SK-N-MC (cell line): Measurements from ENCODE around the gene EOLA1.
"Not testable (repeated sequence)": the region's sequence is repeated elsewhere in the genome, so short reads cannot be mapped to it uniquely, and the experiment has no call there.

ENCODE experiments used
- DNase-seq: peaks from one replicate; pipeline ENCODE4 v3.0.0-alpha.2; 2011; ENCODE audit warnings: low read depth, low spot score
- H3K27ac ChIP-seq: fragments of 200-600 bp; sonication (generic); 2 replicates; pipeline ENCODE4 v1.5.1; 2016; ENCODE audit warnings: mixed run types
- H3K36me3 ChIP-seq: fragments of 200-600 bp; sonication (generic); 2 replicates; pipeline ENCODE4 v1.6.1; 2017; ENCODE audit warnings: antibody characterized with exemption, low read length, mixed read lengths; ENCODE audit not compliant: insufficient read depth
- H3K4me3 ChIP-seq: fragments of 200-600 bp; sonication (generic); 2 replicates; pipeline ENCODE4 v1.5.1; 2016
- H3K9ac ChIP-seq: fragments of 200-600 bp; sonication (generic); 2 replicates; pipeline ENCODE4 v1.8.0; 2017; ENCODE audit warnings: mixed run types, mixed read lengths; ENCODE audit not compliant: insufficient read length
- H3K9me3 ChIP-seq: fragments of 200-600 bp; sonication (generic); 2 replicates; pipeline ENCODE4 v1.6.1; 2017; ENCODE audit warnings: low read depth, mild to moderate bottlenecking, antibody characterized with exemption, low read length, moderate library complexity, mixed read lengths
- EZH2 ChIP-seq: fragments of 200-600 bp; sonication (generic); IDR thresholded peaks from one replicate; pipeline ENCODE4 v1.6.1; 2017; ENCODE audit warnings: antibody characterized with exemption
- FOXP2 ChIP-seq: optimal IDR thresholded peaks from 2 replicates; pipeline ENCODE3; 2011; ENCODE audit warnings: mild to moderate bottlenecking, moderate library complexity; ENCODE audit not compliant: insufficient read depth; ENCODE audit errors: extremely low read length, control extremely low read depth
- POLR2AphosphoS5 ChIP-seq: IDR thresholded peaks from 2 replicates; pipeline ENCODE4 v1.6.1; 2012; ENCODE audit warnings: mild to moderate bottlenecking, low read depth, low read length, borderline replicate concordance

EOLA1 gene

DNA sequence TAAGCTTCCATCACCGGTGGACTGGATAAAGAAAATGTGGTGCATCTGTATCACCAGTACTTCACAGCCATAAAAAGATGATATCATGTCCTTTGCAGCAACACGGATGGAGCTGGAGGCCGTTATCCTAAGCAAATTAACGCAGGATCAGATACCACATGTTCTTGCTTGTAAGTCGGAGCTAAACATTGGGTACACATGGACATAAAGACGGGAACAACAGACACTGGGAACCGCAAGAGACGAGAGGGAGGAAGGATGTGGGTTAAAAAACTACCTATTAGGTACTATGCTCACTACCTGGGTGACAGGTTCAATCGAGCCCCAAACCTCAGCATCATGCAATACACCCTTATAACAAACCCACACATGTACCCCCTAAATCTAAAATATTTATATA lies 19.4 kb upstream of the EOLA1 start:
- H3K9me3 ChIP-seq = no peaks in the 10 kb centered on the region
- TF ChIP-seq POLR2AphosphoS5 (no peak), FOXP2 (no peak), EZH2 (no peak)
- no peaks in the 10 kb centered on the region for H3K36me3 ChIP-seq
- H3K27ac ChIP-seq = no peak overlapping the region
- no peak for DNase-seq
- no peak overlapping the region for H3K4me3 ChIP-seq
- no peak overlapping the region for H3K9ac ChIP-seq

DNA sequence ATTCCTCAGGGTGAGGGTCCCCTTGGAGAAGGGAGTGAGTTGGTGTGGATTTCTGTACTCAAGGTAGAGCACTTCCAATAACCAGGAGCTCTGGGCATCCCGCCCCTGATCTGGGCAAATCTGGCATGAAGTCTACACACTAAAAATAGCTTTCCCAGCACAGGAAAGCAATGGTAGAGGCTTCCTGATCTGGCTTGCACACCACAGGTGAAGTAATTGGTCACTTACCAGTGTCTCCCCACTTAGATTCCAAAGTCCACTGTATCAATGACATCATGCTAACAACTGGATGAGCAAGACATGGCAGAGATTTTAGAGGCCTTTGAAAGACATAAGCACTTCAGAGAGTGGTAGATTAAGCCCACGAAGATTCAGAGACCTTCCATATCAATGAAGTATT lies 17.9 kb upstream of the EOLA1 start:
- Histone ChIP-seq H3K27ac (no peak overlapping the region), H3K9me3 (no peaks in the 10 kb centered on the region), H3K9ac (no peak overlapping the region), H3K36me3 (no peaks in the 10 kb centered on the region), H3K4me3 (no peak overlapping the region)
- no peak for DNase-seq
- TF ChIP-seq POLR2AphosphoS5 (no peak), FOXP2 (no peak), EZH2 (no peak)

DNA sequence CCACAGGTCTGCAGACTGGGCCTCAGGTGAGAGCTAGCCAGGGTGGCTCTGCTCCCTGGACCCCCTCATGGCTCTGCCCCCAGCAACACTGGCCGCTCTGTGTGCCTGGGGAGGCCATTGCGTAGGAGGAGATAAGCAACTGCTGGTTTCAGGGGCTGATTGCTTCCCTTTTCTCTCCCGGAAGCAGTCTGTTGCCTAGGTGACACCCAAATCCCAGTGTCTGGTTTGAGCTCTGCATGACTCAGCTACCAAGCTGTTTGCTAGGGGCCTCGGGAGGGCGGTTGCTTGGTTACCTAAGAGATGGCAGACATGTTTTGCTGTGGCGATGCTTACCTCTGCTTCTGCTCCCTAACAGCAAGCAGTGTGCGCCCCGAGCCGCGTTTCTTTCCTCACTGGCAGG lies 15.4 kb upstream of the EOLA1 start:
- not testable (repeated sequence) for H3K4me3 ChIP-seq, DNase-seq, H3K9me3 ChIP-seq, H3K9ac ChIP-seq, H3K36me3 ChIP-seq, H3K27ac ChIP-seq

DNA sequence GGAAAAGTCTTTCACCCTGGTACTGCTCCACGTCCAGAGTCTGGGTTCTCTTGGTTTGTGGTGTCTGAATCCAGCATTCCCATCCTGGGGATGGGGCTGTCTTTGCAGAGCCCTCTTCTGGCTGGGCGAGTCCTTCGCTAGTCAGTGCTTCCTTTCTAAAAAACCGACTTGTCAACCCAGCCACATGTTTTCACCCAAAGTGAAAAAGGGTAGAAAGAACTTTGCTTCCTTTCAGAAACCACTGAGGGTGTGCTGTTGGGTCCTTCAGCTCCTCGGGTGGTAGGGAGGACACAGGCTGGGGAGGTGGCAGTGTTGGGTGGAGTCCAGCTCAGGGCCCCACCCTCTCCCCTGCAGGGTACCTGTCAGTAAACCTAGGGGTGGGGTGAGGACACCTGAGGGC lies 14.9 kb upstream of the EOLA1 start:
- not testable (repeated sequence) for DNase-seq, H3K36me3 ChIP-seq, H3K9me3 ChIP-seq, H3K9ac ChIP-seq, H3K27ac ChIP-seq, H3K4me3 ChIP-seq

DNA sequence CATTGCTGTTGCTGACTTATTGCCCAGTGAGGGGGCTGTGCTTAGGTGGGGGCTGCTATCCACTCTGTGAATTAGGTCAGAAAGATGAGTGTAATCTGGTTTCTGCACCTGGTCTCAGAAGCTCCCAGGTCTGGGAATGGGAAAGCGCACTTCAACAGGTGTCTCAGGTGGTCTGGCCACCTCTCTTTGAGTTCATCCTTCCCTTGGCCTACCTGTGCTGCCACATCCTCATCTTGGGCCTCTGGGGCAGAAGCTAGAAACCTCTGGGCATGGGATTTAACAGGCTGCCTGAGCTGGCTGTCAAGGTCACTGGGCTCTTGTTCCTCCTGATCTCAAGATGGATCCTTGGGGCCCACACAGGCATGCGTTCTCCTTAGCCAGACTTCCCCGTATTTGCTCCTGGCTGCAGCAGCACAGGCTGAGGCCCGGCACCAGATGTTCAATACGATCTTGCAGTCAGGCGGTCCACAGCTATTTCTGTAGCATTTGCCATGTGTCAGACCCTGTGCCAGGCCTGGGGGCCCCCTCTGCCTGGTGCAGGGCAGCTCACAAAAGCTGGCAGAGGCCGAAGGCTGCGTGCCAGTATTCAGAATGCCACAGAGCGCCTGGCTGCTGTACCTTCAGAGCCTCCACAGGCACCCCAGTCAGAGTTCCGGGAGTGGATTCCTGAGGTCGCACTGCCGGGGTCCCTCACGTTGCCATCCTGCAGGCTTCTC lies 14.3 kb upstream of the EOLA1 start:
- not testable (repeated sequence) for H3K9me3 ChIP-seq, H3K9ac ChIP-seq, DNase-seq, H3K27ac ChIP-seq, H3K36me3 ChIP-seq, H3K4me3 ChIP-seq

DNA sequence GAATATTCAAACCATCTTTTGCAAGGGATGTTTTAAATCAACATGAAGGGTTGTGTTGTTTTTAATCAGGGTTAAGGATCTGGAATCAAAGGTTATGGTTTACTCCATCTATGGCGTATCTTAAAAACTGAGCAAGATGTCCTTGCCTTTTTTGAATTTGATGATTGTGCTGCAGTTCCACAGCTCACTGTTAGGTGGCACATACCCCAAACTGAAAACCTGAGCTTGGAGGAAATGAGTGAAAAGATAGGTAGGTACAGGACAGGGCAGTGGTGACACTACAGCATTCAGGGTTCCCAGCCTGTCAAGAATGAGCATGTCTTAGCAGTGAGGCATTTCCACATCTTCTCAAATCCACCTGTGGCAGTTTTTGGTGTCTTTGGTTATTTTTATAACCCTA lies 13.1 kb upstream of the EOLA1 start:
- Histone ChIP-seq H3K36me3 (no peaks in the 10 kb centered on the region), H3K9me3 (no peaks in the 10 kb centered on the region), H3K9ac (no peak overlapping the region), H3K27ac (no peak overlapping the region), H3K4me3 (no peak overlapping the region)
- DNase-seq = no peak
- no peak for TF ChIP-seq EZH2
- no peak for TF ChIP-seq FOXP2
- TF ChIP-seq POLR2AphosphoS5 = no peak

DNA sequence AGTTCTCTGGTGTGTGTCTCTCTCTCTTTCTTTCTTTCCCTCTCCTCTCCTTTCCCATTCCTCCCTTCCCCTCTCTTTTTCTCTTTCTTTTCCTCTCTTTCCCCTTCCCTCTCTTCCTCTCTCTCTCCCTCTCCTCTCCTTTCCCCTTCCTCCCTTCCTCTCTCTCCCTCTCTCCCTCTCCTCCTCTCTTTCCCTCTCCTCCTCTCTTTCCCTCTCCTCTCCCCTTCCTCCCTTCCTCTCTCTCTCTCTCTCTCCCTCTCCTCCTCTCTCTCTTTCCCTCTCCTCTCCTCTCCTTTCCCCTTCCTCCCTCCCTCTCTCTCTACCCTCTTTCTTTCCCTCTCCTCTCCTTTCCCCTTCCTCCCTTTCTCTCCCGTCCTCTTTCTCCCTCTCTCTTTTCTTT lies 12.4 kb upstream of the EOLA1 start:
- no peak for TF ChIP-seq POLR2AphosphoS5
- no peak for DNase-seq
- Histone ChIP-seq H3K36me3 (no peaks in the 10 kb centered on the region), H3K9me3 (no peaks in the 10 kb centered on the region), H3K4me3 (no peak overlapping the region), H3K27ac (no peak overlapping the region), H3K9ac (no peak overlapping the region)

DNA sequence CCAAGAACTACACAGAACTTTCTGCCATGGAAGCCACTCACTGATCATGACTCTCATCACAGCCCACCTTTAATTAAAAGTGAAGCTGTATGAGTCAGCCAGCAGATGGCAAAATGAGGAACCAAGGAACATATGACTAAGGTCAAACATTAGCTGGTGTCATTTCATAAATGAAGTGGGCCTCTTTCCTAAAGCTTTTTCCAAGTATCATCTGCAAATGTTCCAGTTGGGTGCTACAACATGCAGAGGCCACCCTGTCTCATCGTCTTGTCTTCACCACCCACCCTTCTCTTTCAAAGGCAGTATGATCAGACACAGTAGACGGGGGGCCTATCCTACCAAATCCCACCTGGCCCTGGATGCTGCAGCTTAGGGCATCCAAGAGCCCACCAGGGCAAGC lies 9.2 kb upstream of the EOLA1 start:
- Histone ChIP-seq H3K36me3 (no peaks in the 10 kb centered on the region), H3K4me3 (no peak overlapping the region), H3K9me3 (no peaks in the 10 kb centered on the region), H3K27ac (no peak overlapping the region), H3K9ac (no peak overlapping the region)
- TF ChIP-seq EZH2 (no peak), POLR2AphosphoS5 (no peak), FOXP2 (no peak)
- no peak for DNase-seq

DNA sequence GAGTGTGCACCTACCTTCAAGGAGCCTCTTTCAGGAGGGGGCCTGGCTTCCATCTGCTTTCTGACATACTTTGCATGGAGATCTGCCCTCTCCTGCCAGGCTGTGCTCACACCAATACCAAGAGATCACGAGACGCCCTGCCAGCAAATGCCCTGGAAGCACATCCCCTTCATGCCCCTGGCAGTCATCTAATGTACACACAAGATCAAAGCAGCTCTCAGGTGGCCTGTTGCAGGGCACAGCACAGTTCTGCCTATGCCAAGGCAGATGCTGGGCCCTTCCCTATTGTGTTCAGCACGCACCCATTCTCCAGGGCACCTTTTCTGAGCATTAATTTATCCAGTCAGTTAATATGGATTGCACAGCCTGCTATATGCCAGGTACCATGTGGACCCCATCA lies 7.9 kb upstream of the EOLA1 start:
- not testable (repeated sequence) for H3K4me3 ChIP-seq, DNase-seq, H3K36me3 ChIP-seq, H3K9ac ChIP-seq, H3K27ac ChIP-seq, H3K9me3 ChIP-seq

DNA sequence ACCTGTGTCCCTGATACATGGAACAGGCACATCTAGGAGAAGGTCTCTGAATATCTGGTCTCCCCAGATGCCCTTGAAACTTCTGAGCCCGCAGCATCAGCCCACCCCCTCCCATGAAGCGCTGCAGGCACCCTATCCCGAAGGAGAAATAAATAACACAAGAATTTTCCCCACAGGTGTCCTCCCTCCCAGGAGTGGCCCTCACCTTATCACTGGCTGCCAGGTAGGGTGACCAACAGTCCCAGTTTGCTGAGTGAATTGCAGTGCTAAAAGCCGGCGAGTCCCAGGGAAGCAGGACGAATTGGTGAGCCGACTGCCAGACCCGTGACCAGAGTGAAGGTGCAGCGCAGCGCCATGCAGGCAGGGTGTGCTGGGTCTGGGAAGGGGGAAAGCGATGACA lies 6.8 kb upstream of the EOLA1 start:
- not testable (repeated sequence) for H3K9me3 ChIP-seq, H3K27ac ChIP-seq, DNase-seq, H3K9ac ChIP-seq, H3K4me3 ChIP-seq, H3K36me3 ChIP-seq

DNA sequence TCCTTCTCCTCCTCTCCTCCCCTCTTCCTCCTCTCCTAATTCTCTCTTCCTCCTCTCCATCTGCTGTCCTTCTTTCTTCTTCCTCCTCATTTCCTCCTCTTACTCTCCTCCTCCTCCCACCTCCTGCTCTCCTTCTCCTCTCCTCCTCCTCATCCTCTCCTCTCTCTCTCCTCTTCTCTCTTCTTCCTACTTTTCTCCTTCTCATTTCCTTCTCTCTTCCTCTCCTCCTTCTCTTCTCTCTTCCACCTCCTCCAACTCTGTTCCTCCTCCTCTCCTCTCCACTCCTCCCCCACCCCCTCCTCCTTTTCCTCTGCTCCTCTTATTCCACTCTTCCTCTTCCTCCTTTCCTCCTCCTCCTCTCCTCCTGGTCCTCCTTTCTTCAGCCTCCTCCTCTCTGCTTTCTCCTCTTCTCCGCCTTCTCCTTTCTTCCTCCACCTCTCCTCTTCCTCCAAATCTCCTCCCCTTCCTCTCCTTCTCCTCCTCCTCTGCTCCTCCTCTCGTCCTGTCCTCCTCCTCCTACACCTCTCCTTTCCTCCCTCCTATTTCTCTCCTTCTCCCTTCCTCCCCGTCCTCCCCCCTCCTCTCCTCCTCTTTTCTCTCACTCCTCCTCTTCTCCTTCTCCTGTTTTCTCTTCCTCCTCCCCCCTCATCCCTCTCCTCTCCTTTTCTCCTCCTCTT lies 5.7 kb upstream of the EOLA1 start:
- not testable (repeated sequence) for H3K36me3 ChIP-seq, H3K9ac ChIP-seq, H3K27ac ChIP-seq, H3K9me3 ChIP-seq, DNase-seq, H3K4me3 ChIP-seq

DNA sequence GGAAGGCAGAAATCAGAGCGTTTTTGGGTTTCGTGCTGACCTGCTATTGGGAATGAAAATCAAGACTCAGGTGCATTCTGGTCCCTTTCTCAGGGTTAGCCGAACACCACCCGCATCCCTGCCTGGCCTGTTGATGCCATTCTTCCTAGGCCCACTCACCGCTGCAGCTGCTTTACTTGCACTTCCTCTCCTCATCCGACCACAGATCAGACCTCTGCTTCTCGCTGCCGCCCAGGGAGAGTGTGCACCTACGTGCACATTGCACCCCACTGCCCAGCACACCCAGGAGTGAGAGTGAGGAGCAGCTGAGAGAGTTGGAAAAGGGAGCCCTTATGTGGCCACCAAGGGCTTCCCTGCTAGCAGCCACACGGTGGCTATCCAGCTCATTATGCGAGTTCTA lies 3.3 kb upstream of the EOLA1 start:
- not testable (repeated sequence) for DNase-seq, H3K36me3 ChIP-seq, H3K9ac ChIP-seq, H3K9me3 ChIP-seq, H3K27ac ChIP-seq, H3K4me3 ChIP-seq
